Right cardiac atrium (tissue), 5 donors: ENCODE data around the gene RCAN2. TPM values are rescaled to one million over a fixed set of nuclear protein-coding genes. Genes with fewer than 3 reads are reported as not detected.
A peak's percentile ranks its signal among the peaks of the same experiment; 100 is the strongest.

ENCODE experiments used
- ATAC-seq, 2 donors: fragments of 200-7000 bp; cut with Tn5 transposase; one replicate each; pipeline versions ENCODE4 v1.8.0 to v1.9.1; 2020; ENCODE audit warnings: moderate library complexity in 2 of 2, mild to moderate bottlenecking in 1 of 2
- DNase-seq, 3 donors: peaks; one replicate each; pipeline ENCODE4 v3.0.0-alpha.2; 2020
- H3K27ac ChIP-seq: one replicate; pipeline ENCODE4 v1.5.1; 2013; ENCODE audit warnings: mild to moderate bottlenecking, low read length, control low read depth, moderate library complexity
- H3K27me3 ChIP-seq: one replicate; pipeline ENCODE4 v1.6.1; 2013; ENCODE audit not compliant: control insufficient read depth, insufficient read depth
- H3K4me1 ChIP-seq: one replicate; pipeline ENCODE4 v1.6.1; 2013; ENCODE audit warnings: low read length; ENCODE audit not compliant: control insufficient read depth, insufficient read depth
- H3K4me3 ChIP-seq: one replicate; pipeline ENCODE4 v1.5.1; 2013; ENCODE audit warnings: low read length, control low read depth
- H3K9me3 ChIP-seq: one replicate; pipeline ENCODE4 v1.6.1; 2013; ENCODE audit warnings: low read length; ENCODE audit not compliant: control insufficient read depth
- WGBS: extraction: QIAGEN DNeasy Blood & Tissue Kit; methylation state at CpG from one replicate; pipeline ENCODE4 v1.1.7; 2013; 5-methylcytosine and 5-hydroxymethylcytosine counted together
- intact Hi-C, 4 donors: fragments of 100-400 bp; cut with DNase I; formaldehyde crosslinking; loops; one replicate each; pipeline versions ENCODE4 v1.11.0 to v1.14.0; 2022 to 2023
- polyA plus RNA-seq: library from polyadenylated mRNA; stranded (reverse); fragments of 200-250 nt; gene quantifications from one replicate; pipeline ENCODE4 v1.2.3, GENCODE V29; 2013
- total RNA-seq, 4 donors: library from RNA; stranded (reverse); fragmentation: NEBNext Ultra II Directional; extraction: Animal tissue kit (Norgen Biotek cat#: 25700); gene quantifications; one replicate each; pipeline ENCODE4 v1.2.1, GENCODE V29; 2021
- donor health status: healthy with polysubstance abuse.
- donor health status: DM: no; HTN: yes; CAD: no.
- donor health status: DM: no; HTN: no; CAD: no.
- donor health status: DM: no; HTN: yes; CAD: no; lungs with severe emphysema.
- donor health status: DM: yes; HTN: yes; CAD: no.

Gene RCAN2
- total and polyA plus RNA-seq, 5 donors: 82.9 to 184 (median 127) TPM

DNA sequence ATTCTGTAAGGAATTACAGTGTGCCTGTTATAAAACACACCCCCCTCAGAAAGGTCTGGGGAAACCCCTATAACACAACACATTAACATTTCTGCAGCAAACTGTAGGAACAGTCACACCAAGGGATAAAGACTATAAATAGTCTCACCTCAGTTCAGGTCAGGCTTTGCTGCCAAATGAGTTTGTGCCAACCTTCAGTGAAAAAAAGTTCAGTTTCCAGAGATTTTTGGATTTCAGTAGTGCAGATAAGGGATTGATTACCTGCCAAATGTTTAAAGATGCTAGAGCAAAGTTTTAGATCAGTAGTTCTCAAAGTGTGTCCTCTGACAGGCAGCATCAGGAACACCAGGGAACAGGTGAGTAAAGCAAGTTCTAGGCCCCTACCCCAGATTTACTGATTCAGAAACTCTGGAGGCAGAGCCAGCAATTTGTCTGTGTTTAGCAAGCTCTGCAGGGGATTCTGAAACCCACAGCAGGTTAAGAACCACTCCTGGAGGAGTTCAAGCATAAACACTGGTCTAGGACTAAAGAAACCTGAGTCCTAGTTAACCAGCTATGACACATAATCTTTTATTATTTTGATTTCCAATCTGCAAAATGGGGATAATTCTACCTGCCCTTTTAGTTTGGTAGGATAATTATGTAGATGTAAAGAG lies 111.0 kb downstream of the RCAN2 start:
- Histone ChIP-seq H3K27me3 (no peaks in the 10 kb centered on the region), H3K4me1 (peaks cover 17% of the 10 kb centered on the region)
- no peak for DNase-seq

DNA sequence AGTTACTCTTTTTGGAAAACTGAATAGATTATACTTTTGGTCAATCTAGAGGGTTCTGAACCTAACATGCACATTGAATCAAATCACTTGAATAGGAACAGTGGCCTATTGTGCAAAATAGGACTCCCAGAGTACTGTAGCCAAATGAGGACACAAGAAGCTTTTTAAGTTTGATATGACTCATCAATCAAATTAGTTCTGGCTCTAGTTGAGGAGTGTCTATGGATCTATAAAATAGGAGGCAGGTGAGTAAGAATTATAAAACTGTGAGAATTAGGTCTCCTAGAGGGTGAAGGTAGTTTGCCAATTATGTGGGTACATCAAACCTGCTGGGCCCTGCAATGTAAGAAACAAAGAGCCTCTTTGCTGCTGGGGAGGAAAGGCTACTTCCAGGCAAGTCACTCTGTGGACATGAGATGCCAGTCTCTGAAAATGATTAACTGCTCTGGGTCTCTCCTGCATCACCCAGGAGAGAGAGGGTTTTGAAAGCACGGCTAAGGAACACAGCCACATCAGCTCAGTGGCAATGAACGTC lies 112.3 kb downstream of the RCAN2 start:
- Histone ChIP-seq H3K4me1 (peaks cover 16% of the 10 kb centered on the region), H3K27ac (no peak overlapping the region), H3K27me3 (no peaks in the 10 kb centered on the region), H3K4me3 (no peak overlapping the region), H3K9me3 (no peaks in the 10 kb centered on the region)
- intact Hi-C loops: no loop called here
- WGBS: 57% methylated on average over 2 of the region's 2 CpGs
- no peak for ATAC-seq
- no peak for DNase-seq

More for the DNA sequence above, 111.0 kb downstream of the RCAN2 start:
- no peaks in the 10 kb centered on the region for H3K9me3 ChIP-seq
- no peak overlapping the region for H3K4me3 ChIP-seq
- intact Hi-C loops: no loop called here
- ATAC-seq: no peak
- no peak overlapping the region for H3K27ac ChIP-seq

DNA sequence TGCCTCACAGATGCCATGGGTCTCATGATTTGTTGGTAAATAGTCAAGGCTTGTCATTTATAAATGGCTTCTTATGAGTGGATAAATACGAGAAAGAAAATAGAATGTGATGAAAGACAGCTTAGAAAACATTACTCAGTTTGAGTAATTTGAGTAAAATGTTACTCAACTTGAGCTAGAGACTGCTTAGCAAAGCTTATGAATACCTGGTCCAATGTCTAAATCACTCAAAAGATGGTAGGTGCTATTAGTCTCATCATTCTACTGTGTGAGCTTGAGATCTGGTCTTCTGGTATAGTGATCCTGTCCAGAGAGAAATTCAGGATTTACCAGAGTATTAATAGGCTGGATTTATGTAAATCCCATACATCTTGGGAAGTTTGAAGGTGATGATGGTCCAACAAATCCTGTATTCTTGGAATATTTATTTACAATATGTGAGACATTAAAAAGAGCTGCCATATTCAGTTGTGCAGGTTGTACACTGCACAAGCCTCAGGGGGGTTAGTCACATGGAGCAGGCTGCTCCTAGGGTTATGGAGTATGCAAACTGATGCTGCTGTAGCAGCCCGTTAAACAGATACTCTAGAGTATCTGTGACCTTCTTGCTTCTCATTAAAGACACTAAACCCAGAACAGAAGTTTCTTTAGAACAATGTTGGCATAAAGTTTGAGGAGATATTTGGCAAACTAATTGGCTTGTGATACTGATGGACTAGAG lies 112.9 kb downstream of the RCAN2 start:
- H3K27ac ChIP-seq: no peak overlapping the region
- intact Hi-C loops: no loop called here
- peaks cover 14% of the 10 kb centered on the region for H3K4me1 ChIP-seq

DNA sequence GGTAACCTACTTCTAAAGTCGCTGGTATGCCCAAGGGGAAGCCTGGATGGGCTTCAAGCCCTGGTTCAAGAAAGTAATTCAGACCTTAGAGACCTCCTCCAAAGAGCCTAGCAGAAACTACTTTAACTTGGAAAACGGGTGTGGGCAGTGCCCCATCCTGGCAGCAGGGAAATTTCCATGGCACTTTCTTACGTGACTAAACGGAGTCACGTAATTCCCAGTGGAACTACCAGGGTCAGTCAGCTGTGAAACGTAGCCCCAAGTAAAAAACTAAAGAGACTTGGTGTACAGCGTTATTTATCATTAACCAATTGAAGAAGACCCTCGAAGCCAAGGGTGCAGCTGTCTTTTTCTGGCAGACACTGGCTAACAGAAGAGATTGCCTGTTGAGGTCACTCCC lies 114.0 kb downstream of the RCAN2 start:
- DNase-seq: no peak
- Histone ChIP-seq H3K27me3 (no peaks in the 10 kb centered on the region), H3K9me3 (no peaks in the 10 kb centered on the region), H3K27ac (peak overlapping the region; percentile 82), H3K4me3 (no peak overlapping the region), H3K4me1 (peaks cover 14% of the 10 kb centered on the region)
- WGBS: 64% methylated on average over 8 of the region's 8 CpGs
- peak in 1 of 2 donors; percentile 36 for ATAC-seq
- intact Hi-C loops: no loop called here

More for the DNA sequence above, 112.9 kb downstream of the RCAN2 start:
- Histone ChIP-seq H3K4me3 (no peak overlapping the region), H3K9me3 (no peaks in the 10 kb centered on the region), H3K27me3 (no peaks in the 10 kb centered on the region)
- DNase-seq: no peak
- ATAC-seq: no peak
- 75% methylated on average over 2 of the region's 2 CpGs for WGBS

DNA sequence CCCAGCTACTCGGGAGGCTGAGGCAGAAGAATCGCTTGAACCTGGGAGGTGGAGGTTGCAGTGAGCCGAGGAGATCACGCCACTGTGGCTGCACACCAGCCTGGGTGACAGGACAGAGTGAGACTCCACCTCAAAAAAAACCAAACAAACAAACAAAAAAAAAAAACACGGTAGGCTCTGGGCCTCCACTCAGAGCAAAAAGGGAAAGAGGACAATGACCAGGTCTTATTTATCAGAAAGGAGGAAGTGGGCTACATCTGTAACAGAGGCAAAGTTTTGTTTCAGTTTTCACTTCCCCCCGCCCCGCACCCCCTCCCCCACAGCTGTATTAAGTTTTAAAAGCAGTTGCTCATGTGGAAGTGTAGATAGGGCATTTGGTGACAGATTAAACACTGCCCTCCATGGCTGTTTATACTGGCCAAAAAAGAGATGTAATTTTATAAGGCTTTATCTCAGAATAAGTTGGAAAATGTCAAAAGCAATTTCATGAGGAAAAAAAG lies 114.6 kb downstream of the RCAN2 start:
- DNase-seq (peak in 2 of 3 donors; percentile 42 to 53), ATAC-seq (peak; percentile 54 to 70)
- H3K27me3 ChIP-seq: no peaks in the 10 kb centered on the region
- H3K4me1 ChIP-seq: peaks cover 12% of the 10 kb centered on the region
- intact Hi-C loops: no loop called here
- H3K4me3 ChIP-seq: no peak overlapping the region
- WGBS: 63% methylated on average over 7 of the region's 7 CpGs
- H3K9me3 ChIP-seq: no peaks in the 10 kb centered on the region
- no peak overlapping the region for H3K27ac ChIP-seq

DNA sequence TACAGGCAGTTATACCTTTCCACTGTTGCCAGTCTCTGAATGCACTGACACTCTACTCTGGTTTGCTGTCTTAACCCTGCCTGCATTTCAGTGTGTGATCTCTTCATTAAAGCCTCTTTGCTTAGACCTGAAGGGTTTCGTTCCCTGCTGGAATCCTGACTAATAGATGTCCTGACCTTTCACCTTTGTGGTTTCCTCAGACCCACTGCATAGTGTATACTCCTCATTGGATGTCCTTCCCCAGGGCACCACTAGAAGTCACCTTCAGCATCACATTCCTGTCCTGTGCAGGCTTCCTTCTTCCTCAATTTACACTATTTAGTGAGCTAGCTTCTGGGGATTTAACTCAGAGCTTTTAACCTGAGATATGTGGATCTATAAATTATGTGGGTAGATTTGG lies 120.6 kb downstream of the RCAN2 start:
- H3K9me3 ChIP-seq: no peaks in the 10 kb centered on the region
- DNase-seq: no peak
- no peak overlapping the region for H3K4me3 ChIP-seq
- no peaks in the 10 kb centered on the region for H3K27me3 ChIP-seq
- WGBS: 72% methylated on average over 1 of the region's 1 CpG
- no peak for ATAC-seq
- intact Hi-C loops: no loop called here
- H3K4me1 ChIP-seq: peaks cover 1% of the 10 kb centered on the region
- H3K27ac ChIP-seq: no peak overlapping the region

DNA sequence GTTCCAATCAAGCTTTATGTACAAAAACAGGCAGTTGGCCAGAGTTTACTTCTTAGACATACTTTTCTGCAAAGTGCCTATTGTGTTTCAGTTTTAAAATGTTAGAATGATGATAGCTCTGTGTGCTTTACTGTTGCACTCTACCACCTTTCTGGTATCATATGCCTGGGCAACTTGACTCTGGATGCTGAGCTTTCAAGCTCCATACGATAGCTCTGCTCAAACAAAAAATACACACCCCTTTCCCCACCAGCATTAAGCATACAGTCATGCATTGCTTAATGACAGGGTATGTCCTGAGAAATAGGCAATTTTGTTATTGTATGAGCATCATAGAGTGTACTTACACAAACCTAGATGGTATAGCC lies 123.1 kb downstream of the RCAN2 start:
- 71% methylated on average over 1 of the region's 1 CpG for WGBS
- Histone ChIP-seq H3K4me3 (no peak overlapping the region), H3K27me3 (no peaks in the 10 kb centered on the region), H3K27ac (no peak overlapping the region), H3K9me3 (no peaks in the 10 kb centered on the region), H3K4me1 (peaks cover 1% of the 10 kb centered on the region)
- DNase-seq (no peak), ATAC-seq (no peak)
- intact Hi-C loops: no loop called here

DNA sequence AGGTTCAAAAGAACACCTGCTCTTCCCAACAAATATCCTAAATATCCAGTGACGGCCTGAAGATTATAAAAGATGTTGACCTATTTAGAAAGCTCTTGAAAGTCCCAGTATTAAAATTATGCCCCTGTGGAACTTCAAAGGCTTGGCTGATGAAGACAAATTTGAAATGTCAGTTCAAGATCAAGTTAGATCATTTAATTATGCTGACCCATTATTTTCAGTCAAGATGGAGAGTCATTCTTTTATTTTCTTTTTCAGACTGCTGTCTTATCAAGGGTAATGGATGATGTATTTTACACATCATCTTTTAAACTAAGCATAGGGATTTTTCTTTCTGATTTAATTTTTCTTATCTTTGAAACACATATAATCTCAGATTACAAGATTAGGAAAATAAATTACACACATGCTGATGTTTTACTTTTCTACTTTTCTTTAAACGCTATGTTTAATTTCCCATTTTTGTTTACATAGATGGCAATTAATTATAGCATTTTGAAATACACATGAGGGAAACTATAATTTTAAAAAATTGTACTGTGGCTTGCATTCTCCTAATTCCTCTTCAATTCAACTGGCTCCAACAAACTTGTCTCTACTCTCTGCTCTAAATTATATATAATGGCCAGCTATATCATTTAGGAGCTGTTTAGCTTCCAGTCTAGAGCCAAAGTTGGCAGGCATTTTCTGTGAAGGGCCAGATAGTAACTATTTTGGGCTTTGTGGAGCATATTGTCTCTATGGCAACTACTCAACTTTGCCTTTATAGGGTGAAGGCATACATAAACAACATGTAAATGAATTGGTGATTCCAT lies 123.7 kb downstream of the RCAN2 start:
- Histone ChIP-seq H3K27ac (no peak overlapping the region), H3K27me3 (no peaks in the 10 kb centered on the region), H3K9me3 (no peaks in the 10 kb centered on the region), H3K4me3 (no peak overlapping the region), H3K4me1 (peaks cover 1% of the 10 kb centered on the region)
- intact Hi-C loops: no loop called here
- no peak for ATAC-seq
- no peak for DNase-seq
- 79% methylated on average over 2 of the region's 2 CpGs for WGBS

DNA sequence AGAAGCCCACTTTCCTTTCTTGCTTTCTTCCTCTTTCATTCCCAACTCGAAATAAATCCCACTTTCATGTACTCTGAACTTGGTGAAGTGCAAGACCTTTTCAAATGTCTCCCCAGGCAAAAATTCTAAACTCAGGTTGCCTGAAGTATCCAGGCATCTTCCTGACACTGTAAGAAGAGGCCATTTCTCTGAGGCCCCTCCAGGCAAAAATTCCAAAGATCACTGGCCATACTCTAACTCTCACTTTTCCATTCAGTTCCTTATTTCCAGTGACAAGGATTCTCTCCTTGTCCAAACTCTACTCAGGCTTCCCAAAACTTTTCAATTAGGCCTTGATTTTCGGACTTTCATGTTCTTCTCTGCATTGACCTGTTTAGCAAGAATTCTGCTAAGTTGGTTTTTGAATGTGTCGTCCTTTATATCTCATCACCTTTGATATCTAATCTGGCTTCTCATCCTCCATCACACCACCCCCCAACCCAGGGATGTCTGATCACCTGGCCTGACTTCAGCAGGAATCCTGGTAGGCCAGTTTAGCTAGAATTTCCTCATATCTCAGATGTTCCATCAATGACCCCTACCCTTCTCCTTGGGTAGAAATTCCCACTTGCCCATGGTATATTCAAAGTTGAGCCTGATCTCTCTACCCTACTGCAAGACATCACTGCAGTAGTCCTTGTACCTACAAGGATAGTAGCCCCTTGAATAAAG lies 124.9 kb downstream of the RCAN2 start:
- Histone ChIP-seq H3K27me3 (no peaks in the 10 kb centered on the region), H3K27ac (no peak overlapping the region), H3K4me1 (peaks cover 1% of the 10 kb centered on the region), H3K9me3 (no peaks in the 10 kb centered on the region), H3K4me3 (no peak overlapping the region)
- no peak for DNase-seq
- no peak for ATAC-seq
- intact Hi-C loops: no loop called here
- 87% methylated on average over 3 of the region's 3 CpGs for WGBS

DNA sequence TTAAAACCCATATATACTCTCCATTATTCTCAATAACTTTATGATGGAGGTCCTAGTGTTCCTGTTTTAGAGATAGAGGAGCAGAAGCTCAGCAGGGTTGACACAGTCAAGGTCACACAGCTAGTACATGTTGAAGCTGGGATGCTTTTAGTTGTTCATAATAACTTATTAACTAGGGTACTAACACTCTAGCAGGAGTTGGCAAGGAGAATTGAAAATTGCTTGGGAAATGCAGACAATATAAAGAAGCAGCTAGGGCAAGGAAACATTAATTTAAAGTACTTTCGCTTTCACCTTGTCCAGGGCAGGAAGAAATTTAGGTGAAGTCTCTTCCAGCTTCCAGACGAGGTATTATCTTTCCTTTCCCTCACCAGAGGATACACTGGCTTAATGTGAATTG lies 133.7 kb downstream of the RCAN2 start:
- Histone ChIP-seq H3K9me3 (no peaks in the 10 kb centered on the region), H3K4me1 (peaks cover 8% of the 10 kb centered on the region), H3K27ac (no peak overlapping the region), H3K27me3 (no peaks in the 10 kb centered on the region), H3K4me3 (no peak overlapping the region)
- 60% methylated on average over 2 of the region's 2 CpGs for WGBS
- intact Hi-C loops: no loop called here
- DNase-seq (no peak), ATAC-seq (no peak)
